Progenitor cell of endocrine pancreas (in vitro differentiated cells): ENCODE data around the gene CCDC182. TPM values are rescaled to one million over a fixed set of nuclear protein-coding genes. Genes with fewer than 3 reads are reported as not detected.

Source experiments
- DNase-seq: peaks from one replicate; pipeline ENCODE4 v3.0.0; 2021; ENCODE audit warnings: low spot score; ENCODE audit not compliant: unreplicated experiment
- H3K27ac Mint-ChIP-seq: 2 replicates; pipeline ENCODE4 v1.8.0; 2021; ENCODE audit warnings: mild to moderate bottlenecking, moderate library complexity, mixed read lengths
- H3K27me3 Mint-ChIP-seq: 2 replicates; pipeline ENCODE4 v1.8.0; 2021; ENCODE audit warnings: mixed read lengths
- H3K36me3 Mint-ChIP-seq: 2 replicates; pipeline ENCODE4 v1.8.0; 2022; ENCODE audit warnings: mixed read lengths; ENCODE audit not compliant: insufficient read depth
- H3K4me1 Mint-ChIP-seq: 2 replicates; pipeline ENCODE4 v1.8.0; 2021; ENCODE audit warnings: low read depth, mixed read lengths
- H3K4me3 Mint-ChIP-seq: 2 replicates; pipeline ENCODE4 v1.8.0; 2021; ENCODE audit warnings: low read depth, mild to moderate bottlenecking, moderate library complexity, mixed read lengths
- H3K9me3 Mint-ChIP-seq: 2 replicates; pipeline ENCODE4 v1.8.0; 2021; ENCODE audit warnings: low read depth, mixed read lengths
- CTCF ChIP-seq: fragments of 200-600 bp; sonication (generic); IDR thresholded peaks from one replicate; pipeline ENCODE4 v1.5.0; 2021; ENCODE audit warnings: antibody characterized with exemption, mild to moderate bottlenecking; ENCODE audit not compliant: unreplicated experiment
- total RNA-seq: library from RNA; stranded (reverse); gene quantifications from 2 replicates; pipeline ENCODE4 v1.2.1, GENCODE V29; 2021

CCDC182 gene
- total RNA-seq, 1 donor from 2014 or later, result not detected

DNA sequence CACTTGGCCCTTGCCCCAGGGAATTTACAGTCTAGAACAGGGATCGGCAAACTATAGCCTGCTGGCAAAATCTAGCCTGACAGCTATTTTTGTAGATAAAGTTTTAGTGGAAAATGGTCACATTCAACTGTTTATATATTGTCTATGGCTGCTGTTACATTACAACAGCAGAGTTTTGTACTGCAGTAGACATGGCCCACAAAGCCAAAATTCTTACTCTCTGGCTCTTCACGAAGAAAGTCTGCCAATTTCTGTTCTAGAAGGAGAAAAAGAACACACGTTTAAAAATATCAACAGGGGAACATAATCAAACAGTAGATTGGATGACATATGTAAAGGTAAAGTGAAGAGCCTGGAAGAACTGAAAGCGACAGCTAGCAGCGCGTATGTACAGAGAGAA lies 33.2 kb upstream of the CCDC182 start:
- Mint-ChIP-seq H3K27ac (no peak overlapping the region), H3K27me3 (peaks cover 91% of the 10 kb centered on the region), H3K9me3 (no peaks in the 10 kb centered on the region), H3K4me1 (no peaks in the 10 kb centered on the region), H3K36me3 (no peaks in the 10 kb centered on the region), H3K4me3 (no peak overlapping the region)
- TF ChIP-seq CTCF, result no peak
- no peak for DNase-seq

- H3K4me3 Mint-ChIP-seq, result no peak overlapping the region
- no peak for DNase-seq
- no peak for TF ChIP-seq CTCF
- H3K27me3 Mint-ChIP-seq, result peaks cover 94% of the 10 kb centered on the region
- no peaks in the 10 kb centered on the region for H3K36me3 Mint-ChIP-seq
- H3K9me3 Mint-ChIP-seq, result no peaks in the 10 kb centered on the region
- no peak overlapping the region for H3K27ac Mint-ChIP-seq
- no peaks in the 10 kb centered on the region for H3K4me1 Mint-ChIP-seq
These were observed 31.3 kb upstream of the CCDC182 start for GRCh38 chr17:57776366-57776765.

- Mint-ChIP-seq H3K27ac (no peak overlapping the region), H3K4me3 (no peak overlapping the region), H3K4me1 (peaks cover 2% of the 10 kb centered on the region), H3K9me3 (no peaks in the 10 kb centered on the region), H3K36me3 (no peaks in the 10 kb centered on the region), H3K27me3 (peaks cover 97% of the 10 kb centered on the region)
- TF ChIP-seq CTCF, result no peak
- DNase-seq, result no peak
These were observed 29.8 kb upstream of the CCDC182 start for GRCh38 chr17:57774872-57775271.

- DNase-seq, result no peak
- H3K27ac Mint-ChIP-seq, result no peak overlapping the region
These were observed 28.5 kb upstream of the CCDC182 start for GRCh38 chr17:57773557-57773956.

DNA sequence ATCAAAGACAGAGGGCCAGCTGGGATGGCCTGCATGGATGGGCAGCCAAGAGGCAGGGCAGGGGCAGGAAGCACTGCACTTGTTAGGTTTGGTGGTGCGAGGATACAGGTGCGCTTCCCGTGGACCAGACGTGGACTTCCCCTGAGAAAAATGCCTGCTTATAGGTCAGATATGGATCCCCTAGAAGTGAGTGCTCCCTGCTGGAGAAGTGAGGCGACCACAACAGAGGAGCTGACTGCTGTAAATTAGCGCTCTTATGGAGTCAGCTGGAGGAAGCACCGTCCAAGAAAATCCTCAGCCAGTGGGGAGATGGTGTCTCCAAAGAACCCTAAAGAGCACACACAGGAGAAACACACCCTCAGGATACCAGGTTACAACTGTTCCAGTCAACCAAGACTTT lies 27.7 kb upstream of the CCDC182 start:
- DNase-seq, result no peak
- H3K27me3 Mint-ChIP-seq, result peaks cover 99% of the 10 kb centered on the region
- no peak overlapping the region for H3K4me3 Mint-ChIP-seq
- no peak overlapping the region for H3K27ac Mint-ChIP-seq
- no peaks in the 10 kb centered on the region for H3K9me3 Mint-ChIP-seq
- TF ChIP-seq CTCF, result no peak
- peaks cover 22% of the 10 kb centered on the region for H3K4me1 Mint-ChIP-seq
- no peaks in the 10 kb centered on the region for H3K36me3 Mint-ChIP-seq

More at GRCh38 chr17:57773557-57773956, 28.5 kb upstream of the CCDC182 start:
- no peaks in the 10 kb centered on the region for H3K36me3 Mint-ChIP-seq
- peaks cover 15% of the 10 kb centered on the region for H3K4me1 Mint-ChIP-seq
- TF ChIP-seq CTCF, result no peak
- H3K27me3 Mint-ChIP-seq, result peaks cover 99% of the 10 kb centered on the region
- no peaks in the 10 kb centered on the region for H3K9me3 Mint-ChIP-seq
- H3K4me3 Mint-ChIP-seq, result no peak overlapping the region
